Embryonic facial prominence (tissue), 1 donor: ENCODE data around the gene BIK.

Experiments used
- DNase-seq: peaks from one replicate; pipeline ENCODE4 v3.0.0-alpha.2; 2016; ENCODE audit errors: extremely low spot score

The BIK gene, protein sequence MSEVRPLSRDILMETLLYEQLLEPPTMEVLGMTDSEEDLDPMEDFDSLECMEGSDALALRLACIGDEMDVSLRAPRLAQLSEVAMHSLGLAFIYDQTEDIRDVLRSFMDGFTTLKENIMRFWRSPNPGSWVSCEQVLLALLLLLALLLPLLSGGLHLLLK

DNA sequence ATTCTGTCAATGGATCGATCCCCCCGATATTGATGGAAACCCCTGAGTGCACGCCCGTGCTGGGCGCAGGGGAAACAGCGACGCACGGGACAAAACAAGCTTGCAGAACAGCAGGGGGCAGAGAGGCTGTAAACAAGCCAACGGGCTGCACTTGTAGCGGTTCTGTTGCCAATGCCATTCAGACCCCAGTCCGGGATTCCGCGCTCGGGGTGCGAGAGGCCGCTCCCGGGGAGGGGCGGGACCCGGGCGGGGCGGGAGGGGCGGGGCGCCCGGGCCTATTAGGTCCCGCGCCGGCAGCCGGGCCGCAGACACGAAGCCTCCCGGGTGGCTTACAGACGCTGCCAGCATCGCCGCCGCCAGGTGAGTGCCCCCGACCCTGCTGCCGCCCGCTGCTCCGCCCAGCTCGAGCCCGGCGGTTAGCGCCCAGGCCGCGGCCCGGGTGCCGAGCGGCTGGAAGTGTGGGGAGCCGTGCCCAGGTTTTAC is at the start of gene BIK:
Gene BIK (plus strand): TSS at position 307 of the 483 bp plus-strand sequence. CDS start 13,273 bp downstream, outside the sequence.
- no peak for DNase-seq

- DNase-seq: no peak
These were observed 44.4 kb upstream of the BIK start for GRCh38 chr22:43066134-43066533.

- no peak for DNase-seq
These were observed 43.6 kb upstream of the BIK start for GRCh38 chr22:43066844-43067385.

GRCh38 chr22:43077121-43077877 is 33.3 kb upstream of the BIK start:
- DNase-seq: no peak

DNA sequence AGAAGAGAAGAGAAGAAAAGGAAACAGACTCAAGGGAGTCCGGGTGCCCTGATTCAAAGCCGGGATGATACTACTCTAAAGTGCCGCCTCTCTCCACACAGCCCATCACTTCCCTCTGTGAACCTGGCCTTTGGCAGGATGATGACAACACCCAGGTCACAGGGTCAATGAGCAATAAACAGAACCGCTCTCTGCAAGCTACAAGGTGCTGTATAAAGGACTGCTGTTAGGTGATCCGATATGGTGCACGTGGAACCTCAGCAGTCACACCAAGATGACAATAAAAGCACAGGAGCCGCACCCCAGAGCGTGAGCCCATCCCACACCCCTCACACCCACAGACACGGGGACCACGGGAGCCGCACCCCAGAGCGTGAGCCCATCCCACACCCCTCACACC is 32.0 kb upstream of the BIK start:
- DNase-seq: no peak

DNA sequence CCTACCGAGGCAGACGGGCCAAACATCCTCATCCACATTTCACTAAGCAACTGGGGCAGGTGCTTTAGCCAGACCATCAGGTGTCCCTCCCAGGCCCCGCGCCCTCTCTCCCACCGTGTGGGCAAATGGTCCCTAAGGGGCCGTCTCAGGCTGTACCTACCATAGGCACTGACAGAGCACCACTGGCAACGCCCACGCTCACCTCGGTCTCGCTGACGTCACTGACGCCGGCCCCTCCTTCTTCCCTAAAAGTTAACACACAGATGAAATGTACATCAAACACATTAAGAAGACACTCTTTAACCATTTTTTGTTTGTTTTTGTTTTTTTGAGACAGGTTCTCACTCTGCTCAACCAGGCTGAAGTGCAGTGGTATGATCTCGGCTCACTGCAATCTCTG is 30.8 kb upstream of the BIK start:
- no peak for DNase-seq

GRCh38 chr22:43080616-43081015 is 29.9 kb upstream of the BIK start:
- DNase-seq: no peak

DNA sequence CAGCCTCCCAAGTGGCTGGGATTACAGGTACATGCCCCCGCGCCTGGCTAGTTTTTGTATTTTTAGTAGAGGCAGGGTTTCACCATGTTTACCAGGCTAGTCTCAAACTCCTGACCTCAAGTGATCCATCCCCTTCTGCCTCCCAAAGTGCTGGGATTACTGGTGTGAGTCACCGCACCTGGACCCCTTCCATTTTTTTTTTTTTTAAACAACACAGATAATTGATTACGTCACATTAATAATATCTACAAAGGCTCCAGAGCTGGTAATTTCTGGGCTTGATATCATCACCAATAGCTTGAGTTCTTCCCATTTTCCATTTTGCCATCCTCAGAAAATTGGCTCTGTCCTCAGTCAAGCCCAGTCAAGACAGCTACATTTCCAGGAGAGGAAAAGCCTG is 28.6 kb upstream of the BIK start:
- no peak for DNase-seq

DNA sequence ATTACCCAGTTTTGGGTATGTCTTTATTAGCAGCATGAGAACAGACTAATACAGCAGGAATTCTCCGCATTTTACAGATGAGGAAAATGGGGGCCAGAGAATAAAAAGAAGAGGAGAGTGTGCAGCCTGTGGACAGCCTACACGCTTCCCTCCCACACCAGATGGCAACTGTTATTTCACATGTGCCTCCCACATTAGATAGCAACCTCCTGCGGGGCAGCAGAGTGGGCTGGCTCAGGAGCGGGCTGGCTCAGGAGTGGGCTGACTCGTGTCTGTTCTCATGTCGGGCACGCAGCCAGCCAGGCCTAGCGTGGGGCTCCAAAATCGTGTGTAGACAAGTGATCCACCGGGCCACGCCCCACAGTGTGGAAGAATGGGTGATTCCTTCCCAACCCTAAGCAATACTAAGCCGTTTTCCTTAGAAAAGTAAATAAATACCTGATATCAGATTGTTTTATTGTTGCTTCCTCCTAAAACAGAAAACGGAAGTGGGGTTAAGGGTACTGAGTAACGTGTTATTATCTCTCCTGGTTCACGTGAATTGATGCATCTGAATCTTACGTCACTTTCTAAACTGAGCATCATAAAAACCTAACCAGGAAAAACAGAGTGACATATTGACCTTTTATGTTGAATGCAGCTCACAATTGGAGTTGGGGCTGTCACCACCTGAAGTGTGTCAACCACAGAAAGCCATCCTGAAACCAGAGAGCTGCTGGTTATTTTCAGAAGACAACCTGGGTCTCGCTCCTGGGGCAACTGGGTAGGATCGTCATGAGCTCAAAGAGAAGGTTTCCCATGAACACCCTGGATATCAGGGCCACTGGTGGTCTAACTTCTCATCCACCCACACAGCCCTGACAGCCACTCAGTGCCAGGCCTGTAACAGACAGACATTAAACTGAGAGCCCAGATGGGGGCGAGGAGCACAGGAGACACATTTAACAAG is 24.6 kb upstream of the BIK start:
- no peak for DNase-seq

DNA sequence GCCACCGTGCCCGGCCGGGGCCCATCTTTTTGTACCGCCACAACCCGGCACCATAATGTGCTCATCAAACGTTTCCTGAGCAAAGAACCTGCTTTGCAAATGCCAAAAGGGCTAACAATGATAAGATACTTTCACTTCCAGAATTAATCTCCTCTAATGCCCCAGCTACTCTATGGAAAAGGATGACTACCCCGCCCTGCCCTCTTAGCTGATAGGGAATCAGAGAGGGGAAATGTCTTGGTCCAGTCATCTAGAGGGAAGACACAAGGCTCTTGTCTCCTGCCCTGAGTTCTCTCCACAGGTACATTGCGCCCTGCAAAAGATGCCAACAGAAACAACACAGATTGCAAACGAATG is 21.9 kb upstream of the BIK start:
- DNase-seq: no peak

DNA sequence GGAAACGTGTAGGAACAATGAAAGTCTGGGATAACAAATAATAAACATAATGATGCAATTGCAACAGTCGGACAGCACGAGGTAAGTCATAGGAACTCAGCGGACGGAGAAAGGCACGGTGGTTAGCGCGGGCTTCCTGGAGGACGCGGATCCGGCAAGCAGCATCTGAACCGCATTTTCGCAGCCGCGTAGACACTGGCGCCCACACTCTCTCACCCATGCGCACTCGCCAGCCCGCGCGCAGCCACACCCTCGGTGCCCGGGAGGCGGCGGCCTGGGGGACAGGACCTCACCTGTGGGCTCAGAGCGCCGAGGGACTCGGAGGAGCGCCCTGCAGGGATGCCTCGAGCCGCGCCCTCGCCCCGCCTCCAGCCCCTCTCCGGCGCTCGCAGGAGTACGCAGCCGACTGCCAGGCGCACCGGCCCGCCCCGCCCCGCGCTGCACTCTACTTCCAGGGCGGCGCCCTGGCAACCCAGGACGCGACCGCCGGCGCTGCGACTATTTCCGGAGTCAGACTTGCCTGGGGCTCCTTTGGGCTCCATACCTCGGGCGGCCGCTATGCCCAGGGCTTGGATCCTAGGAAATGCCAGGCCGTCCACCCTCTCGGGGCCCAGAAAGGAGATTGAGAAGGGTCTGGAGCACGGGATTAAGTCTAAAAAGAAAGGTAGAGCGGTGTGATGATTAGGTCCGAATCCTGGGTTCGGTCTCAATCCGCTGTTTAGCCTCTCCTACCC is 21.4 kb upstream of the BIK start, which contains the start of gene TTLL1:
Gene TTLL1 (minus strand): TSS at position 408 of the 734 bp plus-strand sequence. CDS start 13,805 bp downstream, outside the sequence.
- peak; percentile 60 for DNase-seq

DNA sequence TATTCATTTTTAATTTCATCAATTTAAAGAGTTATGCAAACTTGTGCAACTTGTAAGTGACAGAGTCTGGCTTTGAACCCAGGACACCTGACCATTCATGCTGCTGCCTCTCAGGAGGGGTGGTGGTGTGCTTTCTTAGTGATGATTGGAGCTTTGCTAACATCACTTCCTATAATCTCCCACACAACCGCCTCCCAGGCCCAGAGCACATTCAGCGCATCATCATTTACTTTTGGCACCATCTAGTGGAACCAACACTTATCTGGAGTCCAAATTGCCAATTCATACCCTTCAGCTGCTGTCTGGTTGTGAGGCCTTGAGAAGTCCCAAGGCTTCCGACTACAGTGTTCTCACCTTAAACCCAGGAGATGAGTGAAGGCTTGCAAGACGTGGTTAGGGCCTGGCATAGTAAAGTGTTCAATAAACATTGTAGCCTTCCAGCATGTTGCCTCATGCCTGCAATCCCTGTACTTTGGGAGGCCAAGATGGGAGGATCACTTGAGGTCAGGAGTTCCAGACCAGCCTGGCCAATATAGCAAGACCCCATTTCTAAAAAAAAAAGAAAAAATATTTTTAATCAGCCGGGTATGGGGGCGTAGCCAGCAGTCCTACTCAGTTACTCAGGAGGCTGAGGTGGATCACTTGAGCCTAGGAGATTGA is 20.3 kb upstream of the BIK start:
- DNase-seq: peak; percentile 65

- no peak for DNase-seq
These were observed 18.5 kb upstream of the BIK start for GRCh38 chr22:43092085-43092484.

DNA sequence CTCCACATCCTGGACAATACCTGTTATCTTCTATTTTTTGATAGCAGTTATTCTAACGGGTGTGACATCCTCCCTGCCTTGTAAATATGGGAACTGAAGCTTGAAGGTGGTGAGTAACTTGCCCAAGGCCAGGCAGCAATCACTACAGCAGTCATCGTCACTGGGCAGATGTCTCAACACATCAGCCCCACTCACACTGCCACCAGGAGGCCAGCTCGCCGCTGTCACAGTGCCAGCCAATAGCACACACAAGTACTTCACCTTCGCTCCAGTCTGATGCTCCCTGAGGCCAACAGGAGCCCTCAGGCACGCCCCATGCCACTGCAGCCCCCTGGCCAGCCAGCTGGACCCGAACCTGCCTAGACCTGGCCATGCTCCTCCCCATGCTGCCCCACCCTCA is 16.5 kb upstream of the BIK start:
- no peak for DNase-seq

DNA sequence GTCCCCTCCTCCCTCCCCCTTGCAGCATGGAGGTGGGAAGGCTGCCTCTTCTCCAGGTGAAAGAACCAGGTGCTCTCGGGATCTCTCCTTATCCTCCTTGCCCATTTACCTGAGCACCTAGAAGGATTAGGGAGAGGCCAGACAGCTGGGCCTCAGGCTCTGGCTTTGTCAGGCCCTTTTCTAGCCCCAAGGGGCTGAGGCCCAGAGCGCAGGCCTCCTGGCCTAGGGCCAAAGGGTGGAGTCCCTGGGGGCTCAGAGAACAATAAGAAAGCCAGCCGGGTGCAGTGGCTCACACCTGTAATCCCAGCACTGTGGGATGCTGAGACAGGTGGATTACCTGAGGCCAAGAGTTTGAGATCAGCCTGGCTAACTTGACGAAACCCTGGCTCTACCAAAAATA is 16.0 kb upstream of the BIK start:
- no peak for DNase-seq

DNA sequence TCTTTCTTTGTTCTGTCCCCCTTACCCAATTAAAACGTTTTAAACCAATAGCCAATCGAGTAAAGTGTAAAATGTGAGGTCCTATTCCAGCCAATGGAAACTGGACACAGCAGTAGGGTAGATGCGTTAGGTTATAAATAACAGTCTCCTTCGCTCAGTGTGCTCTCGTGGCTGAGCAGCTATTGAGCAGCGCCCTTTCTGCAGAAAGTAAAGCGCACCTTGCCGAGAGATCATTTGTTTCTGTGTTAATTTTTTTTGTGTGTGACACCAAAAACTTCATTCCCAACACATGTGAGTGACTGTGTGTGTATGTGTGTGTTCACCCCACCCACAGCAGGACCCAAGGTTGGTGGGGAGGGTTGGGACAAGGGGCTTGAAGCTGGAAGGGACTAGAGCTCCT is 14.1 kb upstream of the BIK start:
- DNase-seq: no peak

DNA sequence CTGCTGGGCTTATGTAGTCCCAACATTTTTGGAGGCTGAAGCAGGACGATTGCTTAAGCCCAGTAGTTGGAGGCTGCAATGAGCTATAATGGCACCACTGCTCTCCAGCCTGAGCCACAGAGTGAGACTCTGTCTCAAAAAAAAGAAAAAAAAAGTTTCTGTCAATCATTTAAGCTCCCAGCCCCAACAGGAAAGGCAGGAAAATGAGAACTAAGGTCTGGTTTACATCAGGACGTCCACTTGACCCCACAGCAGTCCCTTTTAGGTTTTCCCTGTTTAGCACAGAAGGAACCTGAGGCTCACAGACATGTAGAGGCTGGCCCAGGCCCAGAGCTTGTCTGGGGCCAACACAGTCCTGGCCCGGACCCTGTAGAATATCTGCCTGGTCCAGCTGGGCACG is 12.2 kb upstream of the BIK start:
- no peak for DNase-seq

DNA sequence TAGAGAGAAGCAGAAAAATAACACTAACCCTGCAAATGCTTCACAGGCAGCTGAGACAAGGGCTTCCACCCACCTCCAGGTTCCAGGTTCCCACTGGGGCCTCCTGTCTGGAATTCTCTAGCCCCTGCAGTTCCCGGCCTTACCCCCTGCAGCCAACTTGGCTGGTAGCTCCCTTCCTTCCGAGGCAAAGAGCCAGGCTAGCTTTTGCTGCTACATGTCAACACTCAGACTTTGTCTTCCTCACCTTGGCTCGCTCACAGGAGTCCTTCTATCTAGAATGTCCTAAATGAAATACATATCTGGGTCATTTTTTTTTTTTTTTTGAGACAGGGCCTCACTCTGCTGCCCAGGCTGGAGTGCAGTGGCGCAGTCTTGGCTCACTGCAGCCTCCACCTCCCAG is 11.5 kb upstream of the BIK start:
- no peak for DNase-seq

GRCh38 chr22:43100225-43100624 is 10.3 kb upstream of the BIK start:
- DNase-seq: no peak

GRCh38 chr22:43101306-43101705 is 9.2 kb upstream of the BIK start:
- no peak for DNase-seq
